GM12891 (cell line): Measurements from ENCODE around the gene FAM107A.

ENCODE experiments used
- POLR2A ChIP-seq: IDR thresholded peaks from 2 replicates; pipeline ENCODE4 v1.6.1; 2011; ENCODE audit warnings: low read depth, low read length, control low read depth
- POLR2AphosphoS5 ChIP-seq: IDR thresholded peaks from 2 replicates; pipeline ENCODE4 v1.6.1; 2011; ENCODE audit warnings: low read depth, low read length, control low read depth
- POU2F2 ChIP-seq: IDR thresholded peaks from 2 replicates; pipeline ENCODE4 v1.6.1; 2011; ENCODE audit warnings: low read depth, mild to moderate bottlenecking, control low read depth, low read length, moderate library complexity
- SPI1 ChIP-seq: IDR thresholded peaks from 2 replicates; pipeline ENCODE4 v1.6.1; 2011; ENCODE audit warnings: low read depth, low read length, control low read depth
- TAF1 ChIP-seq: IDR thresholded peaks from 2 replicates; pipeline ENCODE4 v1.6.1; 2011; ENCODE audit warnings: low read depth, low read length, control low read depth

DNA sequence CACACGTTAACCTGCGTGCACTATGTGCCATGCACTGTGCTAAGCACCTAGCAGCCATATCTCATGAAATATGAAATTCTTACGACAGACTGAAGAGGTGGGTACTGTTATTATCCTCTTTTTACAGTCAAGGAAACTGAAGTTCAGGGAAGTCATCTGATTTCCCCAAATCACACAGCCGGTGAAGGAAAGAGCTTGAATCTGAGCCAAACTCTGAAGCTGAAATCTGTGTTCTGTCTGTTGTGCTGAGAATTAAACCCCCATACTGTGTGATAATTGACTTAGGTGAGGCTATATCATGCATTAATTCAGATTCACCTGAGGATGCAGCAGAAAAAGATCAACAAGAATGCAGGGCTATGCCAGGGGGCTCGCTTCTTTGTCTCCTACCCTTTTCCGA, 475 bp downstream of the FAM107A start:
- TF ChIP-seq POLR2A (no peak), POLR2AphosphoS5 (no peak), TAF1 (no peak), SPI1 (no peak), POU2F2 (no peak)
